GM12873 (cell line): ENCODE results near the gene CCT3.

Source experiments
- CTCF ChIP-seq: IDR thresholded peaks from 2 replicates; pipeline ENCODE4 v1.5.1; 2012; ENCODE audit warnings: low read depth, mild to moderate bottlenecking, moderate library complexity, low read length, control low read depth; ENCODE audit not compliant: insufficient read depth; ENCODE audit errors: missing control alignments

Gene CCT3

GRCh38 chr1:156268336-156268735 is 69.8 kb downstream of the CCT3 start:
- TF ChIP-seq CTCF = no peak

DNA sequence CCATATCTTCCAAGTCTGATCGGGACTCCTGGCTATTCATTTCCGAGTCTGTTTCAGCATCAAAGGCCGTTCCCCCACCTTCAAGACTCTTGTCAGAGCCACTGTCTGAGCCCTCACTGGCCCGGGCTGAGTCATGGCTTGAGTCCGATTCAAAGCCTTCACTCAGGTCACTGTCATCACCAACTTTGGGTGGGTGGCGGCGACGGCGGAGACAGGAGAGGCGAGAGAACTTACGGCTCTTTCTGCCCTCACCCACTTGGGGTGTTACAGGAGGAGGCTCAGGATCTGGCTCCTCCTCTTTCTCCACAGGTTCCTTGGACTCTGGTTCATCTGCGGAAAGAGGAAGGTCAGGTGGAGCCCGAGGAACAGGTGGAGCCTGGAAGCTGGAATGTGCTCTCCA is 72.0 kb downstream of the CCT3 start:
- TF ChIP-seq CTCF = no peak

DNA sequence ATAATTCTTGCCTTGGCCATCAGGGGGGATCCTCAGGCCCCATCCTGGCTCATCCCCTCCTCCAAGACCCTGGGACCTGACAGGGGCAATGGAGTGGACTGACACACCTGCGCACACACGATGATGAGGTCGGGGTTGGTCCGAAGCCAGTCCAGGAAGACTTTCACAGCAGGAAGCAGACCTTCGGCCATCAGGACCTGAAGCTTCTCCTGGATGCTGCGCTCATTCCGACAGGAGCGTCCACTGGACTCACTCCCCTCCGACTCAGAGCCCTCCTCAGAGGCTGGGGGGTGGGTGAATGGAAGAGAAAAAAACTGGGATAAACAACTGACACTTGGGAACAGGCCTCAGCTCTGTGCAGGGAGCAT is 74.8 kb downstream of the CCT3 start:
- no peak for TF ChIP-seq CTCF

- TF ChIP-seq CTCF = no peak
Observed at GRCh38 chr1:156262461-156263287, 75.4 kb downstream of the CCT3 start.

- TF ChIP-seq CTCF = no peak
Observed at GRCh38 chr1:156260896-156261295, 77.2 kb downstream of the CCT3 start.

DNA sequence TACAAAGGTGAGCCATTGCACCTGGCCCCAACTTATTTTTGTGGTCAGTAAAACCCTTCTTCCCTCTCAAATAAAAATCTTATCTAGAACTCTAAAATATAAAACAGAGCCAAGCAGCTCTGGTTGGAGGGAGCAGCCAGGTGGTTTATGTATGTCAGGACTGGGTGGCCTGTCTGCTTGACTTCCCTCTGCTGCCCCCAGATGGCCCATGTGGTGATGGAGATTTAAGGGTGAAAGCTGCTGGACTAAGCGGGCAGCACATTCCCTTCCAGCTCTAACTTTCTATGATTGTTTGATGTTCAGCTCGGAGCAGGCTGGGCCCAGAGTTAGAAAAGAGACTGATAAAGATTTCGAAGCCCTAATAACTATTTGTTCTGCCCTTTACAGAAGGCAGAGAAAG is 78.3 kb downstream of the CCT3 start:
- no peak for TF ChIP-seq CTCF
